ENCODE data around the gene HCST.

- TF ChIP-seq CEBPZ (IDR thresholded peaks at IDR 0.05; ENCODE audit: low read length) (no peak), ZNF605 (CRISPR knock-in tag; IDR thresholded peaks at IDR 0.05) (no peak), CTCF (CRISPR knock-in tag; IDR thresholded peaks at IDR 0.05) (no peak), EP300 (IDR thresholded peaks at IDR 0.05; ENCODE audit: low read depth in 2 of 2, low read length in 2 of 2) (no peak), EP300 (CRISPR knock-in tag; IDR thresholded peaks at IDR 0.05; ENCODE audit: borderline replicate concordance) (no peak), ZNF556 (CRISPR knock-in tag; IDR thresholded peaks at IDR 0.05; ENCODE audit: borderline replicate concordance) (no peak), ARID5B (CRISPR knock-in tag; IDR thresholded peaks at IDR 0.05) (no peak), SNRNP70 (IDR thresholded peaks at IDR 0.05; ENCODE audit: low read depth, low read length) (no peak), MNT (IDR thresholded peaks at IDR 0.05) (no peak), SIN3A (IDR thresholded peaks at IDR 0.05; ENCODE audit: borderline replicate concordance, low read depth, low read length) (no peak)
These were observed 29.5 kb downstream of the HCST start for GRCh38 chr19:35931874-35932202.
